Stimulated activated CD8-positive, alpha-beta memory T cell treated with anti-CD3 and anti-CD28 coated beads, Interleukin-7, amount 100 ng/mL, for 4 hours (primary cell): Measurements from ENCODE around the gene FGF21.
"Not testable (repeated sequence)": the region's sequence is repeated elsewhere in the genome, so short reads cannot be mapped to it uniquely, and the experiment has no call there.

Experiments used
- DNase-seq, 2 donors: peaks; one replicate each; pipeline ENCODE4 v3.0.0-alpha.2; 2020; ENCODE audit warnings: low read depth in 2 of 2

The FGF21 gene

DNA sequence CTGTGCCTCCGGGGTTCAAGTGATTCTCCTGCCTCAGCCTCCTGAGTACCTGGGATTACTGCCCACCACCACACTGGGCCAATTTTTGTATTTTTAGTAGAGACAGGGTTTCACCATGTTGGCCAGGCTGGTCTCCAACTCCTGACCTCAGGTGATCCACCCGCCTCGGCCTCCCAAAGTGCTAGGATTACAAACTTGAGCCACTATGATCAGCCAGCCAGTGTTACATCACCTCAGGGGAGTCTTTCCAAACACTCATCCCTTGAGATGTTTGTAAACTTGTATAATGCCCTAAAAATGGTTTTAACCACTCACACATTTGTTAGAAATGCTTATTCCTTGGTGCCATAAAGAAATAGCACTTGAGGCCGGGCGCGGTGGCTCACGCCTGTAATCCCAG lies 31.1 kb downstream of the FGF21 start:
- DNase-seq: not testable (repeated sequence)

DNA sequence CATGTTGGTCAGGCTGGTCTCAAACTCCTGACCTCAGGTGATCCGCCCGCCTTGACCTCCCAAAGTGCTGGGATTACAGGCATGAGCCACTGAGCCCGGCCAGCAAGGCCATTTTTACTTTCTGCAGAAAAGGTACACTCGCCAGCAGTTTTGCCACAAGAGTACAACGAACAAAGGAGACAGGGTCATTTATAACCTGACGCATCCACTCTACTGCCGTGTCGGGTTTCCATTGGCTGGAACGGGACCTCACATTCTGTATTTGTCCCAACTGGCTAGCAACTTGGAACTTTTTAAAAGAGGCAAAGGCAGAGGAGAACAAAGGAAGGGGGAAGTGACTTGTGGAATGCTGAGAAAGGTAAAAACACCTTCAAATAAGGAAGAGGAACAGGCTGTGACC lies 32.0 kb downstream of the FGF21 start:
- not testable (repeated sequence) for DNase-seq

DNA sequence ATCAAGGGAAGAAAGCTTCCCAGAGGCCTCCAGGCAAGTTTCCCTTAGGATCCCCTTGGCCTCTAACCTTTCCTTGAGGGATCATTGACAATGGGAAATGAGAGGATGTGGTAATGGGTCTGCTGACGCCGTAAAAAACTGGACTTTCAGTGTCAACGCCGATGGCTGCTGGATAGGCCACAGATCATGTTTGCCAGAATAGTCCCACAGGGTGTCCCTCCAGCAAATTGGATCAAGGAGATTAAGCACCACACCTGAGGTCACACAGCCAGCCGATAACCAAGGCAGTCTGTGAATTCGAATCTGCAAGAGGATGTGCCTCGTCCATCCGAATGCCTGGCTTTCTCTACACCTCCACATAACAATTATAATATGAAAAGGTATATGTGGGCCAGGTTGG lies 37.9 kb downstream of the FGF21 start:
- DNase-seq: no peak

DNA sequence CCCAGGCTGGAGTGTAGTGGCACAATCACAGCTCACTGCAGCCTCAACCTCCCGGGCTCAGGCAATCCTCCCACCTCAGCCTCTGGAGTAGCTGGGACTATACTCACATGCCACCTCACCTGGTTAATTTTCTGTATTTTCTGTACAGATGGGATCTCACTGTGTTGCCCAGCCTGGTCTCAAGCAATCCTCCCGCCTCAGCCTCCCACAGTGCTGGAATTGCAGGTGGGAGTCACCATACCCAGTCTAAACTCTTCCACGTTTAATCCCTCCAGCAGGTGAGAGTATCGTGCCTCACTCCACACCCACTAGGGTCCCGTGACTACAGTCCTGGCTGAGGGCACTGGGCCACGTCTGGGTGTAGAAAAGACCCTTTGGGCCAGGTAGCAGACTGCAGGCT lies 39.0 kb downstream of the FGF21 start:
- no peak for DNase-seq

DNA sequence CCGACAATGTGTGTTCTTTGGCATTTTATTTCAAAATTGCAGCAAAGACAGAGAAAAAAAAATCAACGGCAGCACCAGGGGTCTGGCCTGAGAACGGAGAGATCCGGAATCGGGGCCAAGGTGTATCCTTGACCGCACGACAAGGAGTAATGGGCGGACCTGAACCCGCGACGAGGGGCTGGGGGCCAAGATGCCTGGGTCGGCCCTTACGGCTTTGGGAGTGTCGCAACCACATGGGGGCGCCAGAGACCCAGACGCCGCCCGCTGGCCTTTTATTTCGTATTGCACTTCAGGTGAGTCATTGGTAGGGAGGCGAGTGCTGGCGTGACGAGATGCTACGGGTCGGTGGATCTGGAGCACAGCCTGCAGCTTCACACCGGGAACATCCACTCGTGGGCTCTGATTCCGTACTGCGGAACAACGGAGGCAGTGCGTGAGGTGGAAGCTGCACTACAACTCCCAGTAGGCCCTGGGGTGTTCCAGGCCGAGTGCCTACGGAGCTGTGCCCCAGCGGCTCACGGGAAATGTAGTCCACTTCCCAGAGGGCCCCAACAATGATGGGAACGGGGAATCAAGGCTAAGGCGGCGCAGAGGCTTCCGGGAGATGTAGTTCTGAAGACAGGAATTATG lies 39.8 kb downstream of the FGF21 start:
- DNase-seq: peak; percentile 68 to 73

DNA sequence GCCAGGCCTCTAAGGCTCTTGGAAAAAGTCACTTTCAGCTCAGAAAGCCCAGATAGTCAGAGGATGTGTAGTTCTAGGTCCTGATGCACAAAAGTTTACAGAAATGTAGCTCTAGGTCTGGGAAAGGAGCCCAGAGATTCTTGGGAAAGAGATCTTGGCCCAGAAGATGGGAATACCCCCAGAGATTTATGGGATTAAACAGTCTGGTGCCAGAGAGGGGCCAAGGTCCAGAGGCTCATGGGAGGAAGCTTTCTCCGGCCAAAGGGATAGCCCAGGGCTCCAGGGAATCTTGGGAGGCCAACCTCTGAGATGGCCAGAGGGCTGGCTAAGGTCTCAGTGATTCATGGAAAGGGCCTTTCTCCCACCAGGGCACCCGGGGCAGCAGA lies 40.4 kb downstream of the FGF21 start:
- no peak for DNase-seq

DNA sequence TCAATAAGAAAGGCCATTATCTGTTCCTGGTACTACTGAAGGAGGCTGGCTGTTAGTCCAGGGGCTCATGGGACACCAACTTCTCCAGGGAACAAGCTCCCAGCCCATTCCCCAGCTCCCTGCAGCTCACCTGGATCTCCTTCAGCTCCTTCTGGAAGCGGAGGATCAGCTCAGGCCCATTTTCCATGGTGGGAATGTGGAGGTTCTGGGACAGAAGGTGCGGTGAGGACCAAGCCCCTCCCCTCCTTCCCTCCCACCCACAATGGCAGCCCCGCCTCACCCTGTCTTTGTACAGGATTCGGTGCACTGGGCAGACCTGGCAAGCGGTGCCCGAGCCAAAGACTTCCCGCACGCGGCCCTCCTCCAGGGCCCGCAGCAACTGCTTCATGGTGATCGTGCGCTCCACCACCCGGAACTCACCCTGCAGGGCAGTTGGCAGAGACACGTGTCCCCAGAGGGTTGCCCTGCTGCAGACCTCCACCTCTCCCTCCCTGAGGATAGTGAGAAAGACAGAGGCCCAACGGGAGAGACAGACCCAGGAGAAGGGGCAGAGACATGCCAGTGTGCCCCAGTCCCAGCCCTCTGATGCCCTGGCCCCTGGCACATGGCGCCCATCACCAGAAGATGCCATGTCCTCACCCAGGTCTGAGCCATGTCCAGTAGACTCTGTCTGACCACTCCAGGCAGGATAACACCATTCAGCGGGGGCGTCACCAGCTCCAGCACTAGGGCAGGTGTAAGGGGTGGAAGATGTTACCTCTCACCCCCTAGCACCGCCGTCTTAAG lies 41.2 kb downstream of the FGF21 start:
- DNase-seq: no peak

DNA sequence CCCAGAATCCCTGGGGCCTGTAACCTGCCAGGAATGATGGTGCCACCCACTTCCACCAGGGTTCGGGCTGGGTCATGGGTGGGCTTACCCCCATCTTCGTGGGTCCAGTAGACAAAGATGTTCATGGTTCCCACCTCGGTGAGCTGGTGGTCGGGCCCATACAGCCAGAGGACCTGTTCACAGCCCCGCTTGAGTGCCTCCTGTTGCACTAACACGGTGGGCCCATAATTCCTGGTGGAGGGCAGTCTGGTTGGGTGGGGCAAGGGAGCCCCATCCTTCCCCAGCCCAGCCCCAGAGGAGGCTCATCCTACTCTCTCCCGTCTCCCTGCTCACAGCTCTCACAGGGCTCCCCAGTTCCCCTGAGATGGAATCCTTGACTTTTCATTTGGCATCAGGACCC lies 41.8 kb downstream of the FGF21 start:
- DNase-seq: no peak

DNA sequence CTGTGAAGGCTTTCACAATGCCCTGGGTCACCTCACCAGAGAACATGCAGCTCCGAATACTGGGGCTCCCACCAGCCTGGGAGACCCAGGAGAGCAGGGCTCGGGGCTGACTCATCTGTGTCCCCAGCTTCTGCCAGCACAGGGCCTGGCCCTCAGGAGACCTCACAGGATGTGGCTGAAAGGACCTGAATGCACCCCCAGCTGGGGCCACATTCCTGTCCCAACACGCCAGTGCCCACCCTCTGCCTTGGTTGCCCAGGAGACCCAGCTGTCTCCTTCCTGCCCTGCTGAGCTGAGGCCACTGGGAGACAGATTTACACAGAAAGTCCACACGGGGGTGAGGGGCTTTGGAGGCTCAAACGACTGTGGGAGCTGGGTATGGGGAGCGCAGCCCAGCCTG lies 43.6 kb downstream of the FGF21 start:
- DNase-seq: no peak

DNA sequence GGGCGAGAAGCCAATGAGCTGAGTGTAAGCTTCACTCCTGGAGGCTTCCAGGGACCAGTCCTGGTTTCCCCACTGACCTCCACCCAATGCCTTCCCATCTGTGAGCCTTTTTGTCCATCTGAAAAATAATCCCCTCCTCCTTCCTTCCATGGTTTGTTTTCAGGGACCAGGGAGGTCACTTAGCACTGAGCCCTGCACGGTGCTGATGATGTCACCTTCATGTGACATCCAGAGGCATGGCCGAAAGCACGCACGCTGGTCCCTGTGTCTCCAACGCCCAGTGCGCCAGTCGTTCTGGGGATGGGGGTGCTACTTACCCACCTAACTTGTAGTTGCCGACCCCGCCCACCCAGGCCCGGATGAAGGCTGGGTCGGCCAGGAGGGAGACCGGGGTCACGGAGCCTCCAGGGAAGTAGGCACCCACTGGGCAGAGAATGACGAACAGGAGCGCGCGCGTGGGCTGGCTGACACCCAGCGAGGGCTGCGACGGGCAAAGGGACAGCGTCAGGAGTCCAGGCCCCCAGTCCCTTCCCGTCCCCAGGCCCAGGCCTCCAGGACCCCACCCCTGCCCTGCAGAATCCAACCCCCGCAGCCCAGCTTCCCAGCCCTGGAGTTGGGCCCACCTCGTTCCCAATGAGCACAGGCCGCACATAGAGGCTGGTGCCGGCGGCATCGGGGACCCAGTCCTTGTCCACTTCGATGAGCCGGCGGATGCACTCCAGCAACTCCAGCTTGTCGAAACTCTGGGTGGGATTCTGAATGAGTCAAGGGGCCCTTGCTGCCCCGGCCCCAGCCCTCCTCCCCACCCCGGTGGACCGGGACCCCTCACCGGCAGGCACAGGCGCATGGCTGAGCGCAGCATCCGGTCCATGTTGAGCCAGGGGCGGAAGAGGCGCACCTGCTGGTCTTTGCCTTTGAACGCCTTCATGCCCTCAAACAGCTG lies 44.3 kb downstream of the FGF21 start:
- no peak for DNase-seq

DNA sequence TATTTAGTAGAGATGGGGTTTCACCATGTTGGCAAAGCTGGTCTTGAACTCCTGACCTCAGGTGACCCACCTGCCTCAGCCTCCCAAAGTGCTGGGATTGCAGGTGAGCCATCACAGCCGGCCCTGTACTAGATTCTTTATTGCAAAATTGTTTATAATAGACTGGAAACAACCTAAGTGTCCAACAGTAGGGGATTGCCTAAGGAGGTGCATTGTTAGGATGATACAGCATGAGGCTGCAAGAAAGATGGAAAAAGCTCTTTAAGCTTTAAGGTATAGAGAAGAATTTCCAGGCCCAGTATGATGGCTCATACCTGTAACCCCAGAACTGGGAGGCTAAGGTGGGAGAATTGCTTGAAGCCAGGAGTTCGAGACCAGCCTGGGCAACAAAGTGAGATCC lies 47.3 kb downstream of the FGF21 start:
- no peak for DNase-seq

DNA sequence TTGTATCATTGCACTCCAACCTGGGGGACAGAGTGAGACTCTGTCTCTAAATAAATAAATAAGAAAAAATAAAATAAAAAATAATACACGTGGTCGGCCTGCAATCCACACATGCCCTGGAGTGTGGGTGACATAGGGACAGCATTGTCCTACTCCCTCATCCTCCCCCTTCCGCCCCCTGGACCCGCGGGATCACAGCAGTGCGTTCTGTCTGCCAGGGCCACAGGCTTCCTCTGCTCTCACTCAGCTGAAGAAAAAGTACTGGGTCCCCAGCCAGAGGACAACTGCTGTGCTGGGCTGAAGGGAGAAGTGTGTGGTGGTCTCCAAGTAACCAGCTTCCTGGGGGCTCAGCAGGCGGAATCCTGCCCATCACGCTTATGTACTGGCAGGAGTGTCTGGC lies 49.2 kb downstream of the FGF21 start:
- no peak for DNase-seq

DNA sequence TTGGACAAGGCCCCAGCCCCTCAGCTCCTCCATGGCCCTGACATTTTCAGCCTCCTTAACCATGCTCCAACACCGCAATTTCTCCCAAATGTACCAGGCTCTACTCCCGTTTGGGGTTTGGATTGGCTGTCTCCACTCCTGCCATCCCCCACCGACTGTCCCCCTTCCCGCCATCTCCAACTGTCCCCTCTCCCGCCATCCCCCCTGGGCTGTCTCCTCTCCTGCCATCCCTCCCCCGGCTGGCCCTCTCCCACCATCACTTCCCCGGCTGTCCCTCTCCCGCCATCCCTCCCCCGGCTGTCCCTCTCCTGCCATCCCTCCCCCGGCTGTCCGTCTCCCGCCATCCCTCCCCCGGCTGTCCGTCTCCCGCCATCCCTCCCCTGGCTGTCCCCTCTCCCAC lies 50.1 kb downstream of the FGF21 start:
- DNase-seq: no peak

DNA sequence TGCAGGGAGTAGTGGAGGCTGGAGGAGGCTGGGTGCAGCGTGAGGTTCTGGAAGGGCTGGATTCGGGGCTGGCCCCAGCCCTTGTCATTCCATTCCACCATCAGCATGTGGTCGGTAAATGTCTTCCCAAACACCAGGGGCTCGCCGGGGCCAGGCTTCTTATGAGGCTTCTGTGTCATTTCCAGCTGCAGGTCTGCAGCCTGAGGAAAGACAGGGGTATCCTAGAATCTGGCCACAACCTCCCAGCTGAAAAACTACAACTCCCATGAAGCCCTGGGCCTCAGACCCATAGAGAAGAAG lies 51.1 kb downstream of the FGF21 start:
- no peak for DNase-seq

DNA sequence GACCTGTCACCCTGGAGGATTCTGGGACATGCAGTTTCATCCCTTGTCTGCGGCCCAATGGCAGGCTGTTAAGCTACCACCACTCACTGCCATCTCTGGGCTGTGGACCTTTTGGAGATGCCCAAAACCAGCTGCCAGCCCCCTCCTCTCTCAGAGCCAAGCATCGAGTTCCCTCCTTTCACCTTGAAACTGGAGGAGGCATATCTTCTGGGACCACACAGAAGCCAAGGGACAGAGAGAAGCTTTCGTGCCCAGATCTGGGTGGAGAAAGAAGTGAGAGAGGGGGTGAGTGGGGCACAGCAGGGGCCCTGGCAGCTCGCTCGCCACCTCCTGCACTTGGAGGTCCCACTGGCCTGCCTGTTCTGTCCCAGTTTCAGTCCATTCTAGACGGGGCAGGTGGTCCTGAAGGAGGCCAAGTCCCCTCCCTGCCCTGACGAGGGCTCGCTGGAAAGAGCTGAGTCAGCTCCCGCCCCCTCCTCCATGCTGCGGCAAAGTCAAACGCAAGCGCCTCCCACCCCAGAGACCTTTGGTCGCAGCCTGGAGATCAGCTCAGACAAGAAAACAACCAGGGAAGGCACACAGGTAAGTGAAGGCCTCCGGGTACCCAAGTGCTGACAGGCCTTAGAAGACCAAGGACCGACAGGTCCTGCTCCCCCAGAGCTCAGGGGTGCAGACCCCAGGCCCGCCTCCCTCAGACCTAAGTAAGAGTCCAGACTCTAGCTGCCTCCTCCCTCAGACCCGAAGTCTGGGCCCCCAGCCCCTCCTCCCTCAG lies 51.7 kb downstream of the FGF21 start:
- no peak for DNase-seq

DNA sequence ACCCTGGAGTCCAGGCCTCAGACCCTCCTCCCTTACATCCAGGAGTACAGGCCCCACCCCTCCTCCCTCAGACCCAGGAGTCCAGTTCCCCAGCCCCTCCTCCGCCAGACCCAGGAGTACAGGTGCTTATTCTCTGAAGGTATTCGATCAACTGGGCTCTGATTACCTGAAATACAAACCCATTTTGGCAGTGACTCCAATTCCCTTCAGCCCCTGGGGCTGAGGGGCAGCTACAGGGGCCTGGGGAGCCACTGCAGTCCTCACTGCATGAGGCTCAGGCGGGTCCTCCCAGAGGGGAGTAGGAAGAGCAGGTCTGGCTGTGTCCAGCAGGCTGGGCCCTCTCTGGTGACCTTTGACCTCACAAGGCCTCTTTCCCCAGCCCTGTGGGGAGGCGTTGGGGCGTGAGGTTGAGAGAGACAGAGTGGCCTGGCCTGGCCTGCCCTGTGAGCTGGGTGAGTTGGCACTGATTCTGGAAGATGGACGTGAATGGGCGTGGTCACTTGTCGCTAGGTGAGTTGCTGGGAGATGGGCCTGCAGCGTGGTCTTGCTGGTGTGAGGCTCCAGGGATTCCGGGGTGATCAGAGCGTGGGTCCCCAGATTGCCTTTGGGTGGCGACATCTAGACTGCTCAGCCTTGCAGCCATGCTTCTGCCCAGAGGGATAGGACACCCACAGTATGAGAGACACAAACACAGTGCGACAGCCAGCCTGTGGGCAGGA lies 52.4 kb downstream of the FGF21 start:
- no peak for DNase-seq
